Activated CD8-positive, alpha-beta memory T cell treated with anti-CD3 and anti-CD28 coated beads, Interleukin-2, amount 50 U/mL, for 24 hours (primary cell): Measurements from ENCODE around the gene CD82.

ENCODE experiments used
- DNase-seq: peaks from one replicate; pipeline ENCODE4 v3.0.0-alpha.2; 2020; ENCODE audit errors: extremely low read depth

The CD82 gene

DNA sequence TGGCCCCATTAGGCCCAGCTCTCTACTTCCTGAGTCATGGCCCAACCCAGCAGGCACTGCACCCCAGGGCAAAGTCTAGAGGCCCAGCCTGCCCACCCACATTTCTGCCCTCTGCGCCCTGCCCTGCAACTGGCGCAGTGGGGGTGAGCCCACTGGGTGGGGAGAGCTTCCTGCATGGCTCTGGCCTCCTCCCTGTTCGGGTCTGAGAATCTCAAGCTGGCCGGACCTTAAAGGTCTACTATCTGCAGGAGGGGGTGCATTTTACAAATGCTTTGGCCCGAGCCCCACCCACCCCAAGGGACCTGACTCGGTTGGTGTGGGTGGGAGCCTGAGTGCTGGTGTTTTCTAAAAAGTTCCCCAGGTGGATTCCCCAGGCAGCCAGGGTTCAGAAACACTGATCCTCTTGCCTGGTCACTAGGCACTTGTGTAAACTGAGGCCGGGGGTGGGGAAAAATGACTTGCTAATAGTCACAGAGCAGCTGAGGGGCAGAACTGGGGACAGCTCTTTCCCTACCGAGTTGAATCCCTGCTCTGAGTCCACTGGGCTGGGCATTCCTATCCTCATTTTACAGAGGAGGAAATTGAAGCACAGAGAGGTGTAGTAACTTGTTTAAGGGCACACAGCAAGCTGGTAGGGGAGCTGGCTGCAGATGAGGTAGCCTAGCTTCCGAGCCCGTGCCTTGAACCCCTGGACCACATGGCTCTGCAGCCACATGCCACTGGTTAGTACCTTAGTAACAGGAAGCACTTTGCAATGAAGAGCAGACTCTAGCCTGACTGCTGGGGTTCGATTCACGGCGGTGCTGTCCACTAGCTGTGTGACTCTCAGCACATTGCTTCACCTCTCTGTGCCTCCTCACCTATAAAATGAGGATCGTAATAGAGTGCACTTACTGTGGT, 36.3 kb downstream of the CD82 start:
- no peak for DNase-seq

- DNase-seq: no peak
Observed at GRCh38 chr11:44602891-44603310, 37.4 kb downstream of the CD82 start.

- no peak for DNase-seq
Observed at GRCh38 chr11:44604171-44604581, 38.7 kb downstream of the CD82 start.

DNA sequence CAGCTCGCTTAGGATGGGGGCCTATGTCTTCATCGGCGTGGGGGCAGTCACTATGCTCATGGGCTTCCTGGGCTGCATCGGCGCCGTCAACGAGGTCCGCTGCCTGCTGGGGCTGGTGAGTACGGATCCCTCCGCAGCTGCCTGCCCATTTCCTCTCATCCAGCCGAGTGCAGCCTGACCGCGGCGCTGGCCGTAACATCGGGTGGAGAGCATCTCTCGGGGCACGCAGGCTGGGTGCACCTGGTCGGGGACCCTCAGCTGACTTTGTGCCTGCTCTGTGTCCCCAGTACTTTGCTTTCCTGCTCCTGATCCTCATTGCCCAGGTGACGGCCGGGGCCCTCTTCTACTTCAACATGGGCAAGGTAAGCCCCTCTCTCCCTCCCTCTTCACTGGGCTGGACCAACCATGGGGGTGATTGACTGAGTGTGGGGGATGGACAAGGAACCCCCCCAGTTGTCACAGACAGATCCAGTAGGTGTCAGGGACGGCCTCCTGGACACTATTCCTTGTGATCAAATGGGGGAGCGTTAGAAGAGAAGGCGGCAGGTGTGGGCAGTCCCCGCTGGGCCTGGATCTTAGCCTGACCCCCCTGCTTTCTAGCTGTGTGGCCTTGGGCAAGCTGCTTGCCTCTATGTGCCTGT, 39.7 kb downstream of the CD82 start:
- no peak for DNase-seq

GRCh38 chr11:44605965-44606364, 40.5 kb downstream of the CD82 start:
- DNase-seq: no peak

GRCh38 chr11:44606472-44606871, 41.0 kb downstream of the CD82 start:
- no peak for DNase-seq

GRCh38 chr11:44607319-44607962, 42.0 kb downstream of the CD82 start:
- DNase-seq: no peak

GRCh38 chr11:44607987-44608386, 42.5 kb downstream of the CD82 start:
- DNase-seq: no peak

DNA sequence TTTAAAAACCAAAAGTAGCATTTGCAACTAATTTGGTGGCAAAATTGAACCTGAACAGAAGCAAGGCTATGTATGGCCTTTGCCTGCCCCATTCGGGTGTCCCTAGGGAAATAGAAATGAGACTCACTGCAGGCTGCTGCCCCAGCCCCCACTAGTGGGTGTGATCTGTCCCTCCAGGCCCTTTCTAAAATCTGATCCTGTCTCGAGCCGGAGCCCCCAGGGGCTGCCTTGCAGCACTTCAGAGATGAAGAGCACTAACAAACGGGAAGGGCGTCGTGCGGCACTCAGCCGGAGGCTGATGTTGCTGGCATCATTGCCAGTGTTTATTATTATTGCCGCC, 43.2 kb downstream of the CD82 start:
- no peak for DNase-seq

- DNase-seq: no peak
Observed at GRCh38 chr11:44608991-44609782, 43.7 kb downstream of the CD82 start.

DNA sequence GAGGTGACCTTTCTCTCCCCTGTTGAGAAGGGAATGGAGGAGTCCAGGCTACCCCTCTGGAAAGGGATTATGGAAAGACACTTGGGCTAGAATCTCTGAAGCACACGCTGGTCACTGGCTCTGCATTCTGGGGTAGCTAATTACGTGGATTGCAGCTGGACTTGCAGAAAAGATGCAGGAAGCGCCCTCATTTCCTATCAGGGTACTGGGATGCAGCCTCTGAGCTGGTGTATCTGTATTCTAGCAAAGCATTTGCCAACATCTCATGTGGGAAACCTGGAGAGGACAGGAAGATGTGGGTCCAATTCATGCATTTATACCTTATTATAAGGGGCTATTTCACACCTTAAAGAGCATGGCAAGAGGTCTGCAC, 44.3 kb downstream of the CD82 start:
- DNase-seq: no peak

DNA sequence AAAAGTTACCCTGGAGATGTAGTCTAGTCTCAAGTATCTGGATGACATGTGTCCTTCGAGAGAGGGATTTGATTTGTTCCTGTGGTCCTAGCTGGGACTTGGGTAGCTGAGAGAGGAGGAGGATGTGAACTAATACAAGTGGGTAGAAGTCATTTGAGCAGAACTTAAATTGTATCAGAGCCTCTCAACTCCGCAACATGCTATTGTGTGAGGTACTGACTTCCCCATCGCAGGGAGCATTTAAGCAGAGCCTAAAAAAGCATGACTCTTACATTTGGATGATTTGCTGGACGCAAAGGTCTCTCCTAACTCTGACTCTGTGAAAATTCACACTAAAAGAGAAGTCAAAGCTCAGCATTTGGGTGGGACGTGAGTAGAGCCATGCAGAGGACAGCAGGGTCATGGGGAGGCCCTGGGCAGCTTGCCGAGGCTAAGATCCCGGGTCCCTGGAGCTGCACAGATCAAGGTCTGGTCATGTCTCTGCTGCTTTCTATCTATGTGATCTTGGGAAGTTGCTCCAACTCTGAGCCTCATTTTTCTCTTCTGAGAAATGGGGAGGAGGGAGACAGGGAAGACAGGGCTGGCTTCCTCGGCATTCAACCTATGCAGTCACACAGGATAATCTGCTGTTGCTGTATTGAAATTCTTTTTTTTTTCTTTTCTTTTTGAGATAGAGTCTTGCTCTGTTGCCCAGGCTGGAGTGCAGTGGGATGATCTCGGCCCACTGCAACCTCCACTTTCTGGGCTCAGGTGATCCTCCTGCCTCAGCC, 44.9 kb downstream of the CD82 start:
- no peak for DNase-seq

DNA sequence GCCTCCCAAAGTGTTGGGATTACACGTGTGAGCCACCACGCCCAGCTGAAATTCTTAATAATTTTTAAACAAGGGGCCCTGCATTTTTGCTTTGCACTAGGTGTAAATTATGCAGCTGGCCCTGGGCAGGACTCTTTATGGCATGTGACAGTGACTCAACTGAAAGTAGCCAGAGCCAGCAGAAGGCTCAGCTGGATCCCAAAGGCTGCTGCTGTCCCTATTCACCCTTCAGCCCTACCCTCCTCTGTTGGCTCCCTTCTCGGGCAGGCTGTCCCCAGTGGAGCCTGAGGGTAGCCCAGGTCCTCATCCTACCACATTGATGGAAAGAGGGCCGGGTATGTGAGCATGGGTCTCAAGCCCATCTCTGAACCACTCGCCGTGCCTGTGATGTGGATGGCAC, 45.6 kb downstream of the CD82 start:
- DNase-seq: no peak

DNA sequence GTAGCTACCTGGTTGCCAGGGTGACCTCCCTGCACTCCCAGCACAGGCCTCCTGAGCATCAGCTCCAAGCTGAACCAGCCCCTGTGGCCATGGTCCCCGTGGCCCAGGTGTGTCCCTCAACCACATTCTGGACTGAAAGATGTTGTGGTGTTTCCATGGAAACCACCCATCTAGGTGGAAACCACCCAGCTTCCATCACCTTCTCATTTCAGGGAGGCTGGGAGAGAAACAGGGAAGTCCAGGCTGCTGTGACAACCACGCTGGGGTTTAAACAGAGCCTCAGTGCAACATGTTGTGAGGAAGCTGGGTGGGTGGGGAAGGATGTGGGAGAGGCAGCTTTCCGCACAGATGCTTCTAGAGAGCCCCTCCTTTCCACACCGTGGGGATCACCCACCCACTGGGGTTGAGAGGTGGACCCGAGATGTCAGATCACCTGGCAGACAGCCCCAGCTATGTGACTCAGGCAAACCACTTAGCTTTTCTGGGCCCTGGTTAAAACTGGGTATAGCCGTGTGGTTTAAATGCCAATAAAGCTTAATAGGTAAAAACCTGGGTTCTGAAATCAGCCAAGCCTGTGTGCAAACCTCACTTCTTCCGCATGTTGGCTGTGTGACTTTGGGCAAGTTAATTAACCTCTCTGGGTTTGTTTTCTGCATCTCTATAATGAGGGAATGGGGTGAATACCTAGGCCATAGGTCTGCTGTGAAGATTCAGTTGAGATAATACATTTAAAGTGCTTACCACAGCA, 46.4 kb downstream of the CD82 start:
- no peak for DNase-seq

- DNase-seq: no peak
Observed at GRCh38 chr11:44613153-44613552, 47.7 kb downstream of the CD82 start.

GRCh38 chr11:44614281-44614775, 48.9 kb downstream of the CD82 start:
- DNase-seq: no peak

GRCh38 chr11:44615041-44615755, 49.7 kb downstream of the CD82 start:
- DNase-seq: no peak

GRCh38 chr11:44615913-44616791, 50.7 kb downstream of the CD82 start:
- DNase-seq: no peak
